Left lung (tissue), 10 donors: ENCODE results near the gene DNAJC28. TPM values are rescaled to one million over a fixed set of nuclear protein-coding genes. Genes with fewer than 3 reads are reported as not detected.

ENCODE experiments used
- ATAC-seq: fragments of 200-7000 bp; cut with Tn5 transposase; one replicate; pipeline ENCODE4 v1.9.1; 2020; ENCODE audit warnings: moderate library complexity
- DNase-seq, 4 donors: peaks; one replicate each; pipeline ENCODE4 v3.0.0-alpha.2; 2013 to 2020
- H3K27ac ChIP-seq, 2 donors: fragments of 200-600 bp; sonication (generic) in 1 of 2; one replicate each; pipeline versions ENCODE4 v1.5.0 to v1.8.0; 2020 to 2021
- H3K27me3 ChIP-seq, 2 donors: fragments of 200-600 bp; sonication (generic) in 1 of 2; one replicate each; pipeline versions ENCODE4 v1.5.0 to v1.8.0; 2020 to 2021
- H3K36me3 ChIP-seq, 2 donors: fragments of 200-600 bp; sonication (generic) in 1 of 2; one replicate each; pipeline versions ENCODE4 v1.5.0 to v1.8.0; 2020 to 2021
- H3K4me1 ChIP-seq, 2 donors: fragments of 200-600 bp; one replicate each; pipeline ENCODE4 v1.8.0; 2021
- H3K4me3 ChIP-seq, 2 donors: fragments of 200-600 bp; sonication (generic) in 1 of 2; one replicate each; pipeline versions ENCODE4 v1.5.0 to v1.8.0; 2020 to 2021; ENCODE audit warnings: mild to moderate bottlenecking in 1 of 2
- H3K9me3 ChIP-seq, 2 donors: fragments of 200-600 bp; sonication (generic) in 1 of 2; one replicate each; pipeline versions ENCODE4 v1.5.0 to v1.8.0; 2020 to 2021
- CTCF ChIP-seq, 2 donors: fragments of 200-600 bp; sonication (generic) in 1 of 2; IDR thresholded peaks; one replicate each; pipeline versions ENCODE4 v1.5.0 to v1.8.0; 2021; ENCODE audit warnings: antibody characterized with exemption in 2 of 2
- intact Hi-C, 2 donors: fragments of 100-400 bp; cut with DNase I; formaldehyde crosslinking; loops; one replicate each; pipeline versions ENCODE4 v1.11.2 to v1.14.2; 2022
- polyA plus RNA-seq, 6 donors: library from polyadenylated mRNA; unstranded; fragments of 120-200 nt; gene quantifications; one replicate each; pipeline ENCODE4 v1.2.1, GENCODE V29; 2013; ENCODE audit not compliant: insufficient read length in 6 of 6
- total RNA-seq, 2 donors: library from RNA; stranded (reverse); fragmentation: NEBNext Ultra II Directional; extraction: Animal tissue kit (Norgen Biotek cat#: 25700); gene quantifications; one replicate each; pipeline ENCODE4 v1.2.1, GENCODE V29; 2021
- donor health status: DM: no; HTN: yes; CAD: no.
- donor health status: DM: no; HTN: no; CAD: no.

The DNAJC28 gene
- total and polyA plus RNA-seq, 8 donors: 1.2 to 4.3 (median 3.3) TPM

GRCh38 chr21:33496345-33496744 is 4.8 kb upstream of the DNAJC28 start:
- H3K4me3 ChIP-seq: no peak overlapping the region
- H3K9me3 ChIP-seq: no peaks in the 10 kb centered on the region
- no peaks in the 10 kb centered on the region for H3K27me3 ChIP-seq
- TF ChIP-seq CTCF (IDR thresholded peaks at IDR 0.05): no peak
- intact Hi-C loops: no loop called here
- DNase-seq: no peak
- H3K27ac ChIP-seq: no peak overlapping the region
- H3K36me3 ChIP-seq: no peaks in the 10 kb centered on the region
- H3K4me1 ChIP-seq: peaks cover 4 to 9% of the 10 kb centered on the region in 2 donors
- no peak for ATAC-seq

DNA sequence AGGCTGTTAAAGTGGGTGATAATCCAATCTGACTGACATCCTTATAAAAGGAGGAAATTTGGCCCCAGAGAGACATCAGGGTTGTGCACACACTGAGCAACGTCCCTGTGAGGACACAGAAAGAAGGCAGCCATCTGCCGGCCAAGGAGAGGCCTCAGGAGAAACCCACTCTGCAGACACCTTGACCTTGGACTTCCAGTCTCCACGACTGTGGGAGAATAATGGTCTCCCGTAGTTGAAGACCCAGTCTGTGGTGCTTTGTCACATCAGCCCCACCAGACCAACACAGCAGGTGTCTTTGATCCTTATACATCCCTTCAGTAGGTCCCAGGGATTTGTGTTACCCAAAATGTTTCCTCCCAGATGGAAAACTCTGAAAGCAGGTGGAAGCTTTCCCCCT is 4.2 kb upstream of the DNAJC28 start:
- Histone ChIP-seq H3K4me1 (peaks cover 7 to 14% of the 10 kb centered on the region in 2 donors), H3K27ac (no peak overlapping the region), H3K4me3 (no peak overlapping the region), H3K36me3 (no peaks in the 10 kb centered on the region), H3K9me3 (no peaks in the 10 kb centered on the region), H3K27me3 (no peaks in the 10 kb centered on the region)
- intact Hi-C loops: no loop called here
- no peak for DNase-seq
- ATAC-seq: no peak
- TF ChIP-seq CTCF (IDR thresholded peaks at IDR 0.05): no peak

- no peak for TF ChIP-seq CTCF (IDR thresholded peaks at IDR 0.05)
- no peaks in the 10 kb centered on the region for H3K9me3 ChIP-seq
- H3K4me1 ChIP-seq: peaks cover 10 to 18% of the 10 kb centered on the region in 2 donors
- H3K27ac ChIP-seq: no peak overlapping the region
- H3K4me3 ChIP-seq: no peak overlapping the region
- DNase-seq (no peak), ATAC-seq (no peak)
- H3K36me3 ChIP-seq: no peaks in the 10 kb centered on the region
- no peaks in the 10 kb centered on the region for H3K27me3 ChIP-seq
- intact Hi-C loops: no loop called here
Observed at GRCh38 chr21:33493756-33494155, 2.2 kb upstream of the DNAJC28 start.

- Histone ChIP-seq H3K9me3 (no peaks in the 10 kb centered on the region), H3K36me3 (no peaks in the 10 kb centered on the region), H3K27me3 (no peaks in the 10 kb centered on the region), H3K4me3 (no peak overlapping the region), H3K4me1 (peaks cover 10 to 18% of the 10 kb centered on the region in 2 donors), H3K27ac (no peak overlapping the region)
- ATAC-seq (no peak), DNase-seq (peak in 2 of 4 donors; percentile 17 to 55)
- no peak for TF ChIP-seq CTCF (IDR thresholded peaks at IDR 0.05)
- intact Hi-C loops: no loop called here
Observed at GRCh38 chr21:33492571-33492970, 1.1 kb upstream of the DNAJC28 start.

- ATAC-seq: peak; percentile 31
Observed at GRCh38 chr21:33490991-33491372, 534 bp downstream of the DNAJC28 start.

More at GRCh38 chr21:33490991-33491372, 534 bp downstream of the DNAJC28 start:
- Histone ChIP-seq H3K4me3 (peak overlapping the region; percentile 70 to 76), H3K9me3 (no peaks in the 10 kb centered on the region), H3K27ac (peak overlapping the region; percentile 62 to 70), H3K27me3 (no peaks in the 10 kb centered on the region), H3K4me1 (peaks cover 10 to 18% of the 10 kb centered on the region in 2 donors), H3K36me3 (no peaks in the 10 kb centered on the region)
- intact Hi-C loops: no loop called here
- no peak for DNase-seq
- no peak for TF ChIP-seq CTCF (IDR thresholded peaks at IDR 0.05)
